ENCODE results near the gene GALNT3.

The GALNT3 gene

DNA sequence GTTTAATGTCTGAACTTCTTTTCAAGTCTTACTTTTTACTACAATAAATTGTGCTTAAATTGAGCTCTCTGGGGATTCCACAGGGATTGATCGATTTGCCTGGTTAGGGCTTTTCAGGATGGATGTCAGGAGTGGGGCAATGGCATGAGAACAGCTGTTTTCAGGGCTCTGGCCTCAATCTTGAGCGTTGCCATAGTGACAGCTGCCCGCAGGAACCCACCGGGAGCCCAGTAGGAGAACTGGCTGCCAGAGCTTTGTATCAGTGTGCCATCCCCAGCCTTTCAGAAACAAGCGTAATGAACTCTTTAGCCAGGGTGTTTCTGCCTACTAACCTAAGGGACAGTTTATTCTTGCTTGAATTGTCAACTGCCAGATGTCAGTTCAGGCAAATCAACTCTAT lies 93.5 kb downstream of the GALNT3 start:
- TF ChIP-seq, protein P1, sequence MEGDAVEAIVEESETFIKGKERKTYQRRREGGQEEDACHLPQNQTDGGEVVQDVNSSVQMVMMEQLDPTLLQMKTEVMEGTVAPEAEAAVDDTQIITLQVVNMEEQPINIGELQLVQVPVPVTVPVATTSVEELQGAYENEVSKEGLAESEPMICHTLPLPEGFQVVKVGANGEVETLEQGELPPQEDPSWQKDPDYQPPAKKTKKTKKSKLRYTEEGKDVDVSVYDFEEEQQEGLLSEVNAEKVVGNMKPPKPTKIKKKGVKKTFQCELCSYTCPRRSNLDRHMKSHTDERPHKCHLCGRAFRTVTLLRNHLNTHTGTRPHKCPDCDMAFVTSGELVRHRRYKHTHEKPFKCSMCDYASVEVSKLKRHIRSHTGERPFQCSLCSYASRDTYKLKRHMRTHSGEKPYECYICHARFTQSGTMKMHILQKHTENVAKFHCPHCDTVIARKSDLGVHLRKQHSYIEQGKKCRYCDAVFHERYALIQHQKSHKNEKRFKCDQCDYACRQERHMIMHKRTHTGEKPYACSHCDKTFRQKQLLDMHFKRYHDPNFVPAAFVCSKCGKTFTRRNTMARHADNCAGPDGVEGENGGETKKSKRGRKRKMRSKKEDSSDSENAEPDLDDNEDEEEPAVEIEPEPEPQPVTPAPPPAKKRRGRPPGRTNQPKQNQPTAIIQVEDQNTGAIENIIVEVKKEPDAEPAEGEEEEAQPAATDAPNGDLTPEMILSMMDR (IDR thresholded peaks at IDR 0.05; ENCODE audit: control insufficient read depth, insufficient read depth, low read depth, low read length, missing control alignments), result no peak
- DNase-seq (ENCODE audit: low read depth), result no peak
- H3K4me3 ChIP-seq (ENCODE audit: control insufficient read depth, low read depth, low read length), result no peak overlapping the region

DNA sequence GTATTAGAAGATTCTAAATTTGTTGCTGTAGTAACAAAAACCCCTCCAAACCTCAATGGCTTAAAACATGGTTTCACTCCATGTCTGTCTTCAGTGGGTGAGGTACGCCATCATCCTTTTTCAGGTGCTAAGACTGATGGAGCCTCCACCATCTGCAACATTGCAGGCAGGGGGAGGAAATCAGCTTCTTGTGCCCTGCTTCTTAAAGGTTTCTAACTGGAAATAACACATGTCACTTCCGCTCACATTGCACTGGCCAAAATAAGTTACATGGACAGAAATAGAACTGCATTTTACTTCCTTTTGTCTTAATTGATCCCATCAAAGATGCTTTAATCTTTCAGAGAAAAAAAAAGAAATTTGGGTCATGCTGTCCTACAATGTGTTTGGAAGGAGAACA lies 94.1 kb downstream of the GALNT3 start:
- DNase-seq (ENCODE audit: low read depth), result no peak
- TF ChIP-seq, protein P1 (IDR thresholded peaks at IDR 0.05; ENCODE audit: control insufficient read depth, insufficient read depth, low read depth, low read length, missing control alignments), result no peak
- H3K4me3 ChIP-seq (ENCODE audit: control insufficient read depth, low read depth, low read length), result no peak overlapping the region

DNA sequence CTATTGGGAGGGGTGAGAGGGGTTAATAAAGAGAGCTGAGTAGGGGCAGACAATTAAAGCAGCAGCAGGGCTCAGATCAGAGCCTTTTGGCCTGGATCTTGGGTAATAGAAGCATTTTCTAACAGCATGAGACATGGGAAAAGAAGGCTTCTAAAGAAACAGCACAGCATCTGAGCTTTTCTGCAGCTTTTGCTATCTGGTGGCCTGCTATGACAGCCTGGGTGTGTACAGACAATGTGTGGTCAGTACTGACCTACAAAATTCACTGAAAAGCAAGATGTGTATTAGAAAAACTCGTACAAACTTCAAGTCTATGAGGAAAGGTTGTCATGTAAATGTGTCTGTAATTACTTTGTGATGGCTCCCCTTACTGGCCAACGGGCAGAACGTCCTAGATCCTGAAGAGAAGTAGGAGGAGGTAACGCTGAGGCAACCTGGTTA lies 95.6 kb downstream of the GALNT3 start:
- no peak overlapping the region for H3K4me3 ChIP-seq (ENCODE audit: control insufficient read depth, low read depth, low read length)
- TF ChIP-seq, protein P1 (IDR thresholded peaks at IDR 0.05; ENCODE audit: control insufficient read depth, insufficient read depth, low read depth, low read length, missing control alignments), result peak; percentile 64
- DNase-seq (ENCODE audit: low read depth), result peak; percentile 21

DNA sequence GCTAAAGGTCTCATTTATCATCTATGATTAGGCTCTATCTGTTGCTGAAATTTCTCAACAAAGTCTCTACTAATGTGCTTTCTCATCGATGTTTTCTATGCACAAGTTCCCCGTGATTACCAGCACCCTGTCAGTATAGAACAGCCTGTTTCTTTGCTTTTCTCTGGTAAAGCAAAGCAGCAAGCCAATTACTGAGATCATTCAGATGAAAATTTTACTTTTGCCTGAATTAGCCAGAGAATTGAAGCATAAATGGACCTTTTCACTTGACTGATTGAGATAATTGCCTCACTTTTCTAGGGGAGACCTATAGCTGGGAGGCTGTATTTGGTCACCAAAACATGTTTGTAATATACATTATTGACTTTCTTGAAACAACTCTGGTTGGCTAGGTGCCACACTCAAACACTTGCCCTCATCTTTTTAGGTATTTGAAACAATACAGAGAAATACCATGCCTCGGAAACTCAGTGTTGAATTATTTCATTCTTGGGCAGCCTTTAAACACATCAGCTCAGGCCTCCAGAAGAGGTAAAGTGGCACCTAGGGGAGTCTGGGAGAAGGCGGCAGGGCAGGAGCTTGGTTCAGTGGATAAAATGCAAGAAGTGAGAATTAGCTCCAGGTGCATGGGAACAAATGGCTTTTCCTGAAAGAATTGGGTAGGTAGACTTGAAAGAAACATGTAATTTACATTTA lies 96.2 kb downstream of the GALNT3 start:
- TF ChIP-seq, protein P1 (IDR thresholded peaks at IDR 0.05; ENCODE audit: control insufficient read depth, insufficient read depth, low read depth, low read length, missing control alignments), result no peak
- no peak overlapping the region for H3K4me3 ChIP-seq (ENCODE audit: control insufficient read depth, low read depth, low read length)
- DNase-seq (ENCODE audit: low read depth), result no peak
